ENCODE measurements around the gene ACTG1.

DNA sequence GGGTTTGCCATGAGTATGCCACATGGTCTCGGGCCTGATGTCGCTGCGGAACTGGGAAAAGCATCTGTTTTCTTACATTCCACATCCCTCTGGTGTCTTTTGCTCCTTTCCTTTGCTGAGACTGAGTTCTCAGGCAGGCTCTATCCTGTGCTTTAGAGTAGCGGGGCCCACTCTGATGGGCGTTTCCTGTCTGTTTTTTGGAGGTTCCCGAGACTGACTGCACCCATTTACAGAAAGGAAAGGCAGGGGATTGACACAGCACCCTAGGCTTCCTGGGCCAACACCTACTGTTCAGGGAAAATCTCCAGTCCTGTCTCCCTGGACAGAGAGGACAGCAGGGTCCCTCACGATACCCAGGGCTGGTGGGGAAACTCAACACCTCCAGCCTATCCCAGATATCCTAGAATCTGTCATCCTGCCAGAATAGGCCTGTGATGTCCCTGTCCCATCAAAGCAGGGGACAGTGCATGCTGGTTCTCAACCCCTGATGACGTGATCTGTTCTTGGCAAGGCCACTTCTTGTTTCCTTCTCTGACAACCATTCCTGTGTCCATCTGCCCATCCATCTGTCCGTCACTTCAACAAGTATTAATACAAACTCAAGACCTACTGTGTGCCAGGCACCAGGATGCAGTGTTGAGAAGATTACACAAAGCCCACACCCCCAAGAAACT is 42.2 kb downstream of the ACTG1 start:
- TF ChIP-seq, protein P1, sequence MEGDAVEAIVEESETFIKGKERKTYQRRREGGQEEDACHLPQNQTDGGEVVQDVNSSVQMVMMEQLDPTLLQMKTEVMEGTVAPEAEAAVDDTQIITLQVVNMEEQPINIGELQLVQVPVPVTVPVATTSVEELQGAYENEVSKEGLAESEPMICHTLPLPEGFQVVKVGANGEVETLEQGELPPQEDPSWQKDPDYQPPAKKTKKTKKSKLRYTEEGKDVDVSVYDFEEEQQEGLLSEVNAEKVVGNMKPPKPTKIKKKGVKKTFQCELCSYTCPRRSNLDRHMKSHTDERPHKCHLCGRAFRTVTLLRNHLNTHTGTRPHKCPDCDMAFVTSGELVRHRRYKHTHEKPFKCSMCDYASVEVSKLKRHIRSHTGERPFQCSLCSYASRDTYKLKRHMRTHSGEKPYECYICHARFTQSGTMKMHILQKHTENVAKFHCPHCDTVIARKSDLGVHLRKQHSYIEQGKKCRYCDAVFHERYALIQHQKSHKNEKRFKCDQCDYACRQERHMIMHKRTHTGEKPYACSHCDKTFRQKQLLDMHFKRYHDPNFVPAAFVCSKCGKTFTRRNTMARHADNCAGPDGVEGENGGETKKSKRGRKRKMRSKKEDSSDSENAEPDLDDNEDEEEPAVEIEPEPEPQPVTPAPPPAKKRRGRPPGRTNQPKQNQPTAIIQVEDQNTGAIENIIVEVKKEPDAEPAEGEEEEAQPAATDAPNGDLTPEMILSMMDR (IDR thresholded peaks at IDR 0.05), result no peak
- TF ChIP-seq, protein P2, sequence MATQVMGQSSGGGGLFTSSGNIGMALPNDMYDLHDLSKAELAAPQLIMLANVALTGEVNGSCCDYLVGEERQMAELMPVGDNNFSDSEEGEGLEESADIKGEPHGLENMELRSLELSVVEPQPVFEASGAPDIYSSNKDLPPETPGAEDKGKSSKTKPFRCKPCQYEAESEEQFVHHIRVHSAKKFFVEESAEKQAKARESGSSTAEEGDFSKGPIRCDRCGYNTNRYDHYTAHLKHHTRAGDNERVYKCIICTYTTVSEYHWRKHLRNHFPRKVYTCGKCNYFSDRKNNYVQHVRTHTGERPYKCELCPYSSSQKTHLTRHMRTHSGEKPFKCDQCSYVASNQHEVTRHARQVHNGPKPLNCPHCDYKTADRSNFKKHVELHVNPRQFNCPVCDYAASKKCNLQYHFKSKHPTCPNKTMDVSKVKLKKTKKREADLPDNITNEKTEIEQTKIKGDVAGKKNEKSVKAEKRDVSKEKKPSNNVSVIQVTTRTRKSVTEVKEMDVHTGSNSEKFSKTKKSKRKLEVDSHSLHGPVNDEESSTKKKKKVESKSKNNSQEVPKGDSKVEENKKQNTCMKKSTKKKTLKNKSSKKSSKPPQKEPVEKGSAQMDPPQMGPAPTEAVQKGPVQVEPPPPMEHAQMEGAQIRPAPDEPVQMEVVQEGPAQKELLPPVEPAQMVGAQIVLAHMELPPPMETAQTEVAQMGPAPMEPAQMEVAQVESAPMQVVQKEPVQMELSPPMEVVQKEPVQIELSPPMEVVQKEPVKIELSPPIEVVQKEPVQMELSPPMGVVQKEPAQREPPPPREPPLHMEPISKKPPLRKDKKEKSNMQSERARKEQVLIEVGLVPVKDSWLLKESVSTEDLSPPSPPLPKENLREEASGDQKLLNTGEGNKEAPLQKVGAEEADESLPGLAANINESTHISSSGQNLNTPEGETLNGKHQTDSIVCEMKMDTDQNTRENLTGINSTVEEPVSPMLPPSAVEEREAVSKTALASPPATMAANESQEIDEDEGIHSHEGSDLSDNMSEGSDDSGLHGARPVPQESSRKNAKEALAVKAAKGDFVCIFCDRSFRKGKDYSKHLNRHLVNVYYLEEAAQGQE (IDR thresholded peaks at IDR 0.05; ENCODE audit: low read depth, low read length), result no peak
- TF ChIP-seq JUND (IDR thresholded peaks at IDR 0.05) (no peak), MXI1 (IDR thresholded peaks at IDR 0.05; ENCODE audit: low read depth, low read length) (no peak)

All from SK-N-SH (cell line).